HG03045 (cell line): ENCODE measurements around the gene SH3GL3.

ENCODE experiments used
- ATAC-seq: cut with Tn5 transposase; IDR thresholded peaks from one replicate; pipeline ENCODE4 v1.9.1; 2021; ENCODE audit warnings: mild to moderate bottlenecking, moderate library complexity; ENCODE audit not compliant: unreplicated experiment

The SH3GL3 gene

GRCh38 chr15:83610901-83611685 lies 164.0 kb downstream of the SH3GL3 start:
- ATAC-seq: no peak

- no peak for ATAC-seq
Measured at GRCh38 chr15:83612226-83612625, 165.1 kb downstream of the SH3GL3 start.

- ATAC-seq: no peak
Measured at GRCh38 chr15:83612898-83613635, 165.9 kb downstream of the SH3GL3 start.

GRCh38 chr15:83613714-83614113 lies 166.6 kb downstream of the SH3GL3 start:
- ATAC-seq: no peak

GRCh38 chr15:83616840-83617239 lies 169.7 kb downstream of the SH3GL3 start:
- no peak for ATAC-seq

- ATAC-seq: no peak
Measured at GRCh38 chr15:83626171-83626802, 179.1 kb downstream of the SH3GL3 start.

- no peak for ATAC-seq
Measured at GRCh38 chr15:83631534-83631933, 184.4 kb downstream of the SH3GL3 start.

- ATAC-seq: no peak
Measured at GRCh38 chr15:83643201-83643600, 196.1 kb downstream of the SH3GL3 start.

- no peak for ATAC-seq
Measured at GRCh38 chr15:83644439-83644838, 197.3 kb downstream of the SH3GL3 start.

- ATAC-seq: no peak
Measured at GRCh38 chr15:83650831-83651230, 203.7 kb downstream of the SH3GL3 start.

GRCh38 chr15:83651541-83651940 lies 204.4 kb downstream of the SH3GL3 start:
- no peak for ATAC-seq

- no peak for ATAC-seq
Measured at GRCh38 chr15:83652626-83653204, 205.6 kb downstream of the SH3GL3 start.

GRCh38 chr15:83653288-83653638 lies 206.1 kb downstream of the SH3GL3 start:
- no peak for ATAC-seq

GRCh38 chr15:83653639-83654378 lies 206.7 kb downstream of the SH3GL3 start, which contains the start of gene ADAMTSL3:
TSS of gene ADAMTSL3 (plus strand) at chr15:83654123. CDS start at chr15:83655762, 1,639 bp downstream.
- ATAC-seq: no peak

GRCh38 chr15:83654379-83655236 lies 207.5 kb downstream of the SH3GL3 start:
- ATAC-seq: no peak

- ATAC-seq: no peak
Measured at GRCh38 chr15:83655237-83655616, 208.1 kb downstream of the SH3GL3 start.

- ATAC-seq: no peak
Measured at GRCh38 chr15:83656192-83656591, 209.1 kb downstream of the SH3GL3 start.

- ATAC-seq: no peak
Measured at GRCh38 chr15:83656943-83657528, 209.9 kb downstream of the SH3GL3 start.

- ATAC-seq: no peak
Measured at GRCh38 chr15:83657549-83657948, 210.4 kb downstream of the SH3GL3 start.
